Measurements from ENCODE around the gene RNU1-2.
A peak's percentile ranks its signal among the peaks of the same experiment; 100 is the strongest.
"Not testable (repeated sequence)": the region's sequence is repeated elsewhere in the genome, so short reads cannot be mapped to it uniquely, and the experiment has no call there.

RNU1-2 gene

DNA sequence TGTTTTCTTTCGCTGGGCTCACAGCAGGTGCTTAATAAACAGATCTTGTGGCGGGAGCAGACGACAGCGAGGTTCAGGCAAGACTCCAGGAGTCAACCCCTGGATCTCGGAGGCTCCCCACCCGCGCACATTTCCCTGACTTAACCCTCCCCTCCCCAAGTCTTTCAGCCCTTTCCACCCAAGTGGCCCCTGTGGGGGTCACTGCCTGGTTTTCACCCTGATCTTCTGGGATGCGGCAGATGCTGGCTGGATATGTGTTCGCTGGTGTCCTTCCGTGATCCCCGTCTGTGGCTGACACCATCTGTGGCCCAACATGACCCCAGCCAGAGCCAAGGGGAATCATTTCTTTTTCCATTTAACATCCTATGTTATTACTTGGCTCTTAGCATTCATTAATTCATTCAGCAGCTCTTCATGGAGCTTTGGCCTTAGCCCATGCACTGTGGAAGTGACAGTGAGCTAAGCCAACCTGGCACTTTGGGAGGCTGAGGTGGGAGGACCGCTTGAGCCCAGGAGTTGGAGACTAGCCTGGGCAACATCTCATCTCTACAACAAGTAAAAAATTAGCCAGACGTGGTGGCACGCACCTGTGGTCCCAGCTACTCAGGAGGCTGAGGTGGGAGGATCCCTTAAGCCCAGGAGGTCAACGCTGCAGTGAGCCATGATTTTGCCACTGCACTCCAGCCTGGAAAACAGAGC, 19.3 kb downstream of the RNU1-2 start:
- H3K9me3 Mint-ChIP-seq, H3K27me3 Mint-ChIP-seq, H3K36me3 Mint-ChIP-seq: not testable (repeated sequence)
- Mint-ChIP-seq H3K4me3 (peak overlapping the region; percentile 92), H3K4me1 (peaks cover 47% of the 10 kb centered on the region), H3K27ac (peak overlapping the region; percentile 4)

DNA sequence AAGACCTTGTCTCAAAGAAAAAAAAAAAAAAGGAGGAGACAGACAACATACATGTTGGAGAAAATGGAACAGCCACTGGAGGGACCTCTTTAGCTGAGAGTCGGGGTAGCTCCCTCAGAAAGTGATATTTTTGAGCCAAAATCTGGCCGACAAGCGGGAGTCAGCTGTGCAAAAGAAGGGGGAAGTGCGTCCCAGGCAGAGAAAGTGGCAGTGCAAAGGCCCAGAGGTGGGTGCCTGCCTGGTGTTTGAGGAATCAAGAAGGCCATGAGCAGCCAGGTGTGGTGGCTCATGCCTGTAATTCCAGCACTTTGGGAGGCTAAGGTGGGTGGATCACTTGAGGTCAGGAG, 19.8 kb downstream of the RNU1-2 start:
- peak overlapping the region; percentile 76 for H3K27ac Mint-ChIP-seq

GRCh38 chr1:16916036-16916880, 20.5 kb downstream of the RNU1-2 start:
- peak overlapping the region; percentile 36 for H3K27ac Mint-ChIP-seq
- not testable (repeated sequence) for H3K27me3 Mint-ChIP-seq, H3K9me3 Mint-ChIP-seq, H3K36me3 Mint-ChIP-seq
- peak overlapping the region; percentile 41 for H3K4me3 Mint-ChIP-seq
- H3K4me1 Mint-ChIP-seq, result peaks cover 53% of the 10 kb centered on the region

More for the DNA sequence above, 19.8 kb downstream of the RNU1-2 start:
- Mint-ChIP-seq H3K27me3 (no peaks in the 10 kb centered on the region), H3K4me3 (peak overlapping the region; percentile 92), H3K9me3 (no peaks in the 10 kb centered on the region), H3K36me3 (no peaks in the 10 kb centered on the region), H3K4me1 (peaks cover 47% of the 10 kb centered on the region)

GRCh38 chr1:16918371-16918770, 22.6 kb downstream of the RNU1-2 start:
- Mint-ChIP-seq H3K36me3 (no peaks in the 10 kb centered on the region), H3K9me3 (no peaks in the 10 kb centered on the region), H3K4me1 (peaks cover 54% of the 10 kb centered on the region), H3K27me3 (no peaks in the 10 kb centered on the region), H3K4me3 (no peak overlapping the region), H3K27ac (no peak overlapping the region)

- H3K4me3 Mint-ChIP-seq, H3K27me3 Mint-ChIP-seq, H3K36me3 Mint-ChIP-seq, H3K9me3 Mint-ChIP-seq, H3K27ac Mint-ChIP-seq: not testable (repeated sequence)
- peaks cover 52% of the 10 kb centered on the region for H3K4me1 Mint-ChIP-seq
Measured at GRCh38 chr1:16918936-16919665, 23.3 kb downstream of the RNU1-2 start.

DNA sequence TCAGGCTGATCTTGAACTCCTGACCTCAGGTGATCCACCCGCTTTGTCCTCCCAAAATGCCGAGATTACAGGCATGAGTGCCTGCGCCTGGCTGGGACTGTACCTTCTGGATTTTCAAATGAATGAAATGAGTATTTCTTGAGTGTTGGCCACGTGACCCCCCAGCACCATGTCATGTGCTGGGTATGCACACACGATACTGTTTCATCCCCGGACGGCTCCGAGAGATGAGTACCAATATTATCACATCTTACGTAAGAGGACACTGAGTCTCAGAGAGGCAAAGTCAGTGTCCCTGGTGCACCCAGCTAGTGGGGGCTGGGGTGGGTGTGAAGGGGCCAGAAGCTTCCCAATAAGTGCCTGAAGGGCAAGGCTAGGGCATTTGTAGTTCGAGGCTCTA, 25.2 kb downstream of the RNU1-2 start:
- Mint-ChIP-seq H3K9me3 (no peaks in the 10 kb centered on the region), H3K27ac (no peak overlapping the region), H3K4me3 (no peak overlapping the region), H3K36me3 (no peaks in the 10 kb centered on the region), H3K27me3 (no peaks in the 10 kb centered on the region), H3K4me1 (peaks cover 36% of the 10 kb centered on the region)

DNA sequence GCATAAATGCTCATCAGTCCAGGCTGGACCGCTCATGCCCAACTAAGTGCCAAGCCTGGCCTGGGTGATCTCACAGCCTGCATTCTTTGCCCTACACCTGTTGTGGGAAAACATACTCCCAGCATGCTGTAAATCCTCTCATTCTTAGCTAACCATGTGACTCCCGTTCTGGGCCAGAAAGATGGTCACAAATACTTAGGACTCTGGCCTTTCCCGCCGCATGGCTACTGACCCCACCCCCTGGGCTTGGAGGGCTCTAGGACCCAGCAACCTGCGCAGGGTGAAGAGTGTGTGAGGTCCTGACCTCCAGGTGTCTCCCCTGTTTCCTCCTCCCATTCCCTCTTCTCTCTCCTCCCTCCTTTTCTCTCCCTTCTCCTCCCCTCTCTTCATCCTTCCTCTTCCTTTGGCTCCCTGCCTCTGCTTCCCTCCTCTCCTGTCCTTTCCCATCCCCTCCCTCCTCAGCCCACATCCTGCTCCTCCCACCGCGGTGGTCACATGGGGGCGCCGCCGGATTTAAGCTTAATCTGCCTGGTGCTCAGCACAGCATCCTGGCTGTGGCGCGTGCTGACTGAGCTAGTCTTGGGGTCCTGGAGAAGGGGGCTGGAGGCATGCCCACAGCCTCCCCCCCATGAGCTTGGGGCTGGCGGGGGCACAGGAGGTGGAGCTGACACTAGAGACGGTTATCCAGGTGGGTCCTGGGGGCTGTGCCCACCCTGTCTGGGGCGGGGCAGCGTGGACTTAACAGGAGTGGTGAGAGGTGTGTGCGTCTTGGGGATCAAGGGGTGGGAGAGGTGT, 25.8 kb downstream of the RNU1-2 start, which contains the start of gene CROCC:
TSS of gene CROCC (plus strand) at position 541 of the 795 bp plus-strand sequence. CDS start at position 629, 88 bp downstream.
- Mint-ChIP-seq H3K4me1 (peaks cover 32% of the 10 kb centered on the region), H3K27me3 (no peaks in the 10 kb centered on the region), H3K9me3 (no peaks in the 10 kb centered on the region), H3K36me3 (no peaks in the 10 kb centered on the region), H3K27ac (peak within 1 kb of the TSS; percentile 30), H3K4me3 (peak within 1 kb of the TSS; percentile 70)

DNA sequence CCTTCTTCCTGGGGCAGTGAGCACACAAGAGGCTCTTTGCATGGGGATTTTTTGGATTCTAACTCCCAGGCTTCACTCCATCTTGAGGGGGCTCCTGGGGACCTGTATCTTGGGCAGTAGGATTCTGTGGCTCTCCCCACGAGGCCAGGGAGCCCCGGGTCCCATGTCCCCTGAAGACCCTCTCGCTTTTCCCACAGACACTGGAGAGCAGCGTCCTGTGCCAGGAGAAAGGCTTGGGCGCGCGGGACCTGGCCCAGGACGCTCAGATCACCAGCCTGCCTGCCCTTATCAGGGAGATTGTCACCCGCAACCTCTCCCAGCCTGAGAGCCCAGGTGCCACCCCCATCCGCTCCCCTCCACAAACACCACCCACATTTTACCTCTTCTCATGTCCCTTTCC, 26.7 kb downstream of the RNU1-2 start:
- Mint-ChIP-seq H3K27ac (no peak overlapping the region), H3K36me3 (no peaks in the 10 kb centered on the region), H3K9me3 (no peaks in the 10 kb centered on the region), H3K4me1 (peaks cover 35% of the 10 kb centered on the region), H3K4me3 (no peak overlapping the region), H3K27me3 (no peaks in the 10 kb centered on the region)

- no peaks in the 10 kb centered on the region for H3K27me3 Mint-ChIP-seq
- H3K36me3 Mint-ChIP-seq, result no peaks in the 10 kb centered on the region
- H3K27ac Mint-ChIP-seq, result no peak overlapping the region
- H3K4me1 Mint-ChIP-seq, result peaks cover 35% of the 10 kb centered on the region
- H3K9me3 Mint-ChIP-seq, result no peaks in the 10 kb centered on the region
- no peak overlapping the region for H3K4me3 Mint-ChIP-seq
Measured at GRCh38 chr1:16922885-16923431, 27.2 kb downstream of the RNU1-2 start.

GRCh38 chr1:16924216-16924918, 28.6 kb downstream of the RNU1-2 start:
- no peaks in the 10 kb centered on the region for H3K36me3 Mint-ChIP-seq
- no peaks in the 10 kb centered on the region for H3K9me3 Mint-ChIP-seq
- H3K27me3 Mint-ChIP-seq, result no peaks in the 10 kb centered on the region
- H3K27ac Mint-ChIP-seq, result no peak overlapping the region
- H3K4me1 Mint-ChIP-seq, result peaks cover 31% of the 10 kb centered on the region
- H3K4me3 Mint-ChIP-seq, result no peak overlapping the region

GRCh38 chr1:16924919-16925477, 29.2 kb downstream of the RNU1-2 start:
- no peak overlapping the region for H3K27ac Mint-ChIP-seq
- no peaks in the 10 kb centered on the region for H3K9me3 Mint-ChIP-seq
- peaks cover 30% of the 10 kb centered on the region for H3K4me1 Mint-ChIP-seq
- no peaks in the 10 kb centered on the region for H3K27me3 Mint-ChIP-seq
- H3K36me3 Mint-ChIP-seq, result no peaks in the 10 kb centered on the region
- no peak overlapping the region for H3K4me3 Mint-ChIP-seq

DNA sequence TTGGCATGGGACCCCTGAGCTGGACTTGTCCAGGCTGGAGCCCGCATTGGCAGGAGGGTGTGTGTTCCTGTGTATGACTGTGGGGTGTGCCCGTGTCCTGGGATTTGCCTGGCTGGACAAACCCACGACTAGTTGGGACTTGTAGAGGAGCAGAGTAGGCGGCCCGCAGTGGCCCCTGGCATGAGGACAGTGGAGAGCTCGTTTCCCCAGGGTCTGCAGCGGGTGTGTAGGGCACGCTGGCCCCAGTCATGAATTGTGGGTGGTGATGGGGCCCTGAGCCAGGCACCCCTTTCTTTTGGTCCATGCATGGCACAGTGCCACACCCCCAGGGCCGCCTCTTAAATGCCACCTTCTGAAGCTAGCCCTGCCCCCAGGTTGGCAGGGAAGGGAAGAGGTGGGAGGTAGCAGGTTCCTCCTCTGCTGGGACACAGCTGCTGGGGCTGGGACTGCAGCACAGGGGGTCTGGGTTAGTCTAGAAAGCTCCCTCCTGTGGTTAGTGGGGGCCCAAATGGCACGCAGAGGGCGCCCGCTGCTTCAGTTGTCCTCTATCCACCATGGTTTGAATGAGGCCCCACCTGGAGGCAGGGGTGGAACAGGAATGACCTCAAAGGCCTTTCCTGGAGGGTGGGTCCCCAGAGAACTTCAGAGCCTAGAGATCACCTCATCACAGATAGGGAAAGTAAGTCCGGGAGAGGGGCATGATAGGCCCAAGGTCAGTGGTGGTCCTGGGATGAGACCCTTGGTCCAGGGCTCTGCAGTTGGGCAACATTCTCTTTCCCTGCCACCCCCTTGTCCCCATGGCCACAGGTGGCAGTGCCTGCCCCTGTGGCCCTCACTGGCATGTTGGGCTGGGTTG, 30.1 kb downstream of the RNU1-2 start:
- H3K27me3 Mint-ChIP-seq, result no peaks in the 10 kb centered on the region
- no peak overlapping the region for H3K27ac Mint-ChIP-seq
- no peak overlapping the region for H3K4me3 Mint-ChIP-seq
- H3K36me3 Mint-ChIP-seq, result no peaks in the 10 kb centered on the region
- no peaks in the 10 kb centered on the region for H3K9me3 Mint-ChIP-seq
- H3K4me1 Mint-ChIP-seq, result peaks cover 28% of the 10 kb centered on the region

- Mint-ChIP-seq H3K4me1 (peaks cover 21% of the 10 kb centered on the region), H3K27ac (no peak overlapping the region), H3K4me3 (no peak overlapping the region), H3K9me3 (no peaks in the 10 kb centered on the region), H3K36me3 (no peaks in the 10 kb centered on the region), H3K27me3 (no peaks in the 10 kb centered on the region)
Measured at GRCh38 chr1:16926491-16927073, 30.8 kb downstream of the RNU1-2 start.
